ENCODE data around the gene PHLDB3.
A peak's percentile ranks its signal among the peaks of the same experiment; 100 is the strongest.
"Not testable (repeated sequence)": the region's sequence is repeated elsewhere in the genome, so short reads cannot be mapped to it uniquely, and the experiment has no call there.

PHLDB3 gene

GRCh38 chr19:43527860-43528622, 23.5 kb upstream of the PHLDB3 start:
- no peak for DNase-seq (ENCODE audit: low read depth in 2 of 2, low spot score in 1 of 2)

DNA sequence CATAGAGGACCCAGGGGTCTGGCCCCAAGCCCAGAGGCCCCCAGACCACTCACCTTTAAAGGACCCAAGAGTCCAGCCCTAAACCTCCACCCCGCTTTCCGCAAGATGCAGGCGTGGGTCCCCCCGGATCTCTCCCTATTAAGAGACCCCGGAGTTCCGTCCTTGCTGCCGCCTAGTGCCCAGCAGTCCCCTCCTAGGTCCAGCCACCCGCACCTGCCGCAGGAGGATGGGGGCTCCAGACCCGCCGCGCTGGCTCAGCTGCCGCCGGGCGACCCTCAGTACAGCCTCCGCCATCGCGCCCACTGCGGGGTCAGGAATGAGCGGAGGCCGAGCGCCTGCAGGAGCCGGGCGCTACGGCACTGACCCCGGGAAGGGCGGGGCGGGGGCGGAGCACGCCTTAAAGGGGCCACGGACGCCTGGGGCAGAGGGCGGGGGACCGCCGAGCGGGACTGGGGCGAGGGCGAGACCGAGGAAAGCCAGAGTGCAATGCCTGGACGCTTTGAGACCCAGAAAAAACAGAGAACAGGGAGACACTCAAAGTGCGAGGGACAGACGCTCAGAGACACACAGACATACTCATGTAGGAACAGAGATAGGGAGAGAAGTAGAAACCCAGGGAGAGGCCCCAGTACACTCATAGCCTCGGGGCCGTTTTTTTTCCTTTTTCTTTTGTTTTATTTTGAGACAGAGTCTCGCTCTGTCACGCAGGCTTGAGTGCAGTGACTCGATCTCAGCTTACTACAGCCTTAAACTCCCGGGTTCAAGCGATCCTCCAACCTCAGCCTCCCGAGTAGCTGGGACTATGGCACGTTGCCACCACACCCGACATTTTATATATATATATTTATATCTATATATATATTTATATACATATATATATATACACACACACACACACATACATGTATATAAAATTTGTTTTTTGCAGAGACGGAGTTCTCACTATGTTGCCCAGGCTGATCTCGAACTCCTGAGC, 22.6 kb upstream of the PHLDB3 start, which contains the start of gene ETHE1:
Gene ETHE1 (minus strand): TSS at position 318 of the 976 bp plus-strand sequence. CDS start 24 bp downstream, at position 294.
- peak; percentile 41 to 53 for DNase-seq (ENCODE audit: low read depth in 2 of 2, low spot score in 1 of 2)

DNA sequence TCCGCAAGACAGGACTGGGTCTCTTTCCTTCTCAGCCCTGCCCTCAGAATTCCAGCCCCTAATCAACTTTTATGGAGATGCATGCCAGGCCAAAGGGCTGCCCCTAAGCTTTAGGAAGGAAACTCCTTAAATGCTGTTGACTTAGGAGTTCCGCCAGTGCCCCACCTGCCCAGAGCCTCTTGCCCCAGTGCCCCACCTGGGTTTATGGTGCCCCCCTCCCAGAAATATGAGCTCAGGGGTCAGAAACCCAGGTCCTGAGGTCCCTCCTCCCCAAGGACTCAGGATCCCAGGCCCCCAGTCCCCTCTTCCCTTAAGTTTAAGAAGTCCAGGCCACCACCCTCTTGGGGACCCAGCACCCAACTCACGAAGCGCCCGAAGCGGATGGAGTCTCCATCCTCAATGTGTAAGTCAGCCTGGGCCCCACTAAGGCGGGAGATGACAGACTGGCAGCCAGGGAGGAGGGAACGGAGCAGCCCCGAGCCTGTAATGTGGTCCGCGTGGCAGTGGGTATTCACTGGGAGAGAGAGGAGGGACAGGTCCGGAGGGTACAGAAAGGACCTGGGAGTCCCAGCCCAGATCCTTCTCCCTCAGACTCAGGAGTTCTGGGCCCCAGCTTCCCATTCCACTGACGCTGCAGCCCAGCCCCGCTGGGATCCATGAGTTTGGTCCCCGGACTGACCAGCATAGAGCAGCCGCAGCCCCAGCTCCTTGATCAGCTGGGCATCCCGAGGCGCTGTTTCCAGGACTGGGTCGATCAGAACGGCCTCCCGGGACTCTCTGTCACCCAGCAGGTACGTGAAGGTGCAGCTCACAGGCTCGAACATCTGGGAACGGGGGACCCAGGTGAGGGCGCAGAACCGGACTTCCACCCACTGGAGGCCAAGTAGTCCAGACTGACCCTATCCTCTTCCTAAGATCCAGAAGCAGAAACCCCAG, 21.6 kb upstream of the PHLDB3 start:
- DNase-seq (ENCODE audit: low read depth in 2 of 2, low spot score in 1 of 2), result no peak

- peak in 1 of 2 donors; percentile 8 for DNase-seq (ENCODE audit: low read depth in 2 of 2, low spot score in 1 of 2)
Measured at GRCh38 chr19:43524922-43525835, 20.6 kb upstream of the PHLDB3 start.

DNA sequence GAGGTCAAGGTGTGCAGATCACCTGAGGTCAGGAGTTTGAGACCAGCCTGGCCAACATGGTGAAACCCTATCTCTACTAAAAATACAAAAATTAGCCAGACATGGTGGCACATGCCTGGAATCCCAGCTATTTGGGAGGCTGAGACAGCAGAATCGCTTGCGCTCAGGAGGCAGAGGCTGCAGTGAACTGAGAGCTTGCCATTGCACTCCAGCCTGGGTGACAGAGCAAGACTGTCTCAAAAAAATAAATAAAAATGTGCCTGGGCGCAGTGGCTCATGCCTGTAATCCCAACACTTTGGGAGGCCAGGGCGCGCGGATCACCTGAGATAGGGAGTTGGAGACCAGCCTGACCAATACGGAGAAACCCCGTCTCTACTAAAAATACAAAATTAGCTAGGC, 19.1 kb upstream of the PHLDB3 start:
- DNase-seq (ENCODE audit: low read depth in 2 of 2, low spot score in 1 of 2), result not testable (repeated sequence)

DNA sequence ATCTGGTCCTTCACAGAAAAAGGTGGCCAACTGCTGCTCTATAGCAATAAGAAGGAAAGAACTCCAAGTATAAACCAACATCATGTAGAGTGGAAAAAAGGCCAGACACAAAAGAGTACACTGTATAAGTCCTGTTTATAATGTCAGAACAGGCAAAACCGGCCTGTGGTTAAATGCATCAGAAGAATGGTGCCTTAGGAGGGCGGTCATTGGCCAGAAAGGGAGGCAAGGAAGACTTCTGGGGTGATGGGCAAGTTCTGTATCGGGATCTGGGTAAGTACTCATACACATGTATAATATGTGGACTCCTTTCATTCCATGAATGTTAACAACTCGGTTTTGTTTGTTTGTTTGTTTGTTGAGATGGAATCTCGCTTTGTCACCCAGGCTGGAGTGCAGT, 18.4 kb upstream of the PHLDB3 start:
- no peak for DNase-seq (ENCODE audit: low read depth in 2 of 2, low spot score in 1 of 2)

- peak; percentile 58 to 79 for DNase-seq (ENCODE audit: low read depth in 2 of 2, low spot score in 1 of 2)
Measured at GRCh38 chr19:43519436-43520088, 15.0 kb upstream of the PHLDB3 start.

- no peak for DNase-seq (ENCODE audit: low read depth in 2 of 2, low spot score in 1 of 2)
Measured at GRCh38 chr19:43518051-43518450, 13.5 kb upstream of the PHLDB3 start.

DNA sequence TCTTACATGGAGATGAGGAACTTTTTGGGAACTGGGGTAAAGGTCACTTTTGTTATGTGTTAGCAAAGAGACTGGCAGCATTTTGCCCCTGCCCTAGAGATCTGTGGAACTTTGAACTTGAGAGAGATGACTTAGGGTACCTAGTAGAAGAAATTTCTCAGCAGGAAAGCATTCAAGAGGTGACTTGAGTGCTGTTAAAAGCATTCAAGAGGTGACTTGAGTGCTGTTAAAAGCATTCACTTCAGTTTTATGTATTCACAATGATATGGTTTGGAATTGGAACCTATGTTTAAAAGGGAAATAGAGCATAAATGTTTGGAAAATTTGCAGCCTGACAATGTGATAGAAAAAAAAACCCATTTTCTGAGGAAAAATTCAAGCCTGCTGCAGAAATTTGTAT, 7.9 kb upstream of the PHLDB3 start:
- not testable (repeated sequence) for DNase-seq (ENCODE audit: low read depth in 2 of 2, low spot score in 1 of 2)

DNA sequence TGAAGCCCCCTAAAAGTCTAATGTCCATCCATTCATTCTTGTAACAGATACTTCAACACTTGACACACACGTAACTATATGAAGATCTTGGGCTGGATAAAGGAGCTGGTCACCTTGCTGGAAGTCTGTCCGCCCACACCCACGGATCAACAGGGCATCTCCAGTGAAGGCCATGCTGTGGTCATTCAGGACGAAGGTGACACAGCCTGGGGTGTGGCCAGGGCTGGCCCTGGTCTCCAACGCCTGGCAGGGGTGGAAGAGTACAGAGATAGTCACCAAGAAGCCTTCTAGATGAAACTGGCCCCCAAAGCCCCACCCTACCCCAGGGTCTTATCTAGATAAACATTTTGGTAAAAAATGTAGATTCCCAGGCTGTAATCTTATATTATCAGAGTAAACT, 6.8 kb upstream of the PHLDB3 start:
- no peak for DNase-seq (ENCODE audit: low read depth in 2 of 2, low spot score in 1 of 2)

- DNase-seq (ENCODE audit: low read depth in 2 of 2, low spot score in 1 of 2), result no peak
Measured at GRCh38 chr19:43510713-43511112, 6.2 kb upstream of the PHLDB3 start.

DNA sequence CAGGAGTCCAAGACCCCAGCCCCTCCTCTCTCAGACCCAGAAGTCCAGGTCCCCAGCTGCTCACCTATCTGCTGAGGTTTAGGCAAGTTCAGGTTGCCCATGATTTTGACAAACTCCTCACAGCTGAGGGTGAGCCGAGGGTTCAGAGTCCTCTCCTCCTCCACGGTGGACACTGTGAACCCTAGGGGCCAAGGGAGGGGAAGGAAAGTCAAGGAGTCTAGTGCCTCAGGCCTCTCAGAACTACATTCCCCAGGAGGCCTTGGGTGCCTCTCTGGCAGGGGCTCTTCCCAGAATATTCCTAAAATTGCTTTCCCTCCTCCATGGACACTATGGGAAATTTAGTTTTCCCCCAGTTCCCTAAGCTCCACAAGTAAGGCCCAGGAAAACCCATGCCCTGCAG, 3.3 kb upstream of the PHLDB3 start:
- no peak for DNase-seq (ENCODE audit: low read depth in 2 of 2, low spot score in 1 of 2)

DNA sequence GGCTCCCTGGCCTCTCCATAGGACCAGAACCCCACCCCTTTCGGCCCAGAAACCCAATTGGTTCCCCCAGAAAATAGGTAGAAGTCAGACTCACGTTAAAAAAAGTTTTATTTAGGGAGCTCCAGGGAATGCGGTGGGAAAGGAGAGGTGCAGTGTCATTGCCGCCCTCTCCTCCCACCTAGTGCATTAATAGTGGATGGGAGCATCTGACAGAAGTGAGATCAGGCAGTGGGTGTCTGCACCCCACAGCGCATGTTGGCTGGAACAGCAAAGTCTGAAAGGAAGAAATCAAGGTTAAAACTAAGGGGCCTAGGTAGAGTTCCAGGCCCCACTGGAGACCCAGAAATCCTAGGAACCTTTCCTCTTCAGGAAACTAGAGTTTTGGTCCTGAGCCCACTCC, 2.1 kb upstream of the PHLDB3 start:
- no peak for DNase-seq (ENCODE audit: low read depth in 2 of 2, low spot score in 1 of 2)

- no peak for DNase-seq (ENCODE audit: low read depth in 2 of 2, low spot score in 1 of 2)
Measured at GRCh38 chr19:43505941-43506340, 1.4 kb upstream of the PHLDB3 start.

DNA sequence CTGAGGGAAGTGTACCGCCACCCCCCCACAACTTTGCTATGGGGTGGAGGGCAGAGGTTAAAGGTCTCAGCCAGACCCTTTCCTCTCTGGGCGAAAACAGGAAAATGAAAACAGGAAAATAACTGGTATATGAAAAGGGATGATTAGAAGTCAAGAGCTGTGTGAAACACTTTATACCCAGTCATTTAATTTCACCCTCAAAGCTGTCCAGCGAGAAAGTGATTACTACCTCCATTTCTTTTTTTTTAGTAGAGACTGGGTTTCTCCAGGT, 575 bp upstream of the PHLDB3 start:
- DNase-seq (ENCODE audit: low read depth in 2 of 2, low spot score in 1 of 2), result no peak

GRCh38 chr19:43503501-43504425, 783 bp downstream of the PHLDB3 start:
- DNase-seq (ENCODE audit: low read depth in 2 of 2, low spot score in 1 of 2), result peak; percentile 98 to 99

GRCh38 chr19:43502419-43502976, 2.0 kb downstream of the PHLDB3 start:
- DNase-seq (ENCODE audit: low read depth in 2 of 2, low spot score in 1 of 2), result no peak
